Endometrium (tissue), 2 donors: Measurements from ENCODE around the gene LRMDA.
A peak's percentile ranks its signal among the peaks of the same experiment; 100 is the strongest.
"Not testable (repeated sequence)": the region's sequence is repeated elsewhere in the genome, so short reads cannot be mapped to it uniquely, and the experiment has no call there.

Source experiments
- FAIRE-seq: peaks from 2 replicates; lab custom pipeline; 2012; peaks lifted over from hg19 to GRCh38; lab: Jason Lieb, UNC
- donor health status: control.
- donor health status: control.

Gene LRMDA

DNA sequence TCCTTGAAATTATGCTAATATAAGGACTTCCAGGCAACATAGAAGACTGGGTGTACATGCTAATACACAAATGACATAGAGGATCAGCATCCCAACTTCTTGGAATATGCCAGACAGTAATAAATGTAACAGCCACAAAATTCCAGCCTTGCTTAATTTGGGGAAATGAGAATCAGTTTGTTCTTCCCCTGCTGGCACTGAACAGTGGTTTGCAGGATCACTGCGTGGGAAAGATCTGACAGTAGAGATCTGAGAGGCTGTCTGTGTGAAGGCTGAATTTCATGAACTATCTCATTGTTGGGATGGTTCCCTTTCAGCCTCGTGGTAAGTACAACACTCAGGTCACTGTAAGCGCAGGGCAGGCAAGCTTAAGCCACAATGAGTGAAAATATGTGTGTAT, 1078.0 kb downstream of the LRMDA start:
- FAIRE-seq: no peak

GRCh38 chr10:76514321-76514720, 1082.9 kb downstream of the LRMDA start:
- FAIRE-seq: no peak

DNA sequence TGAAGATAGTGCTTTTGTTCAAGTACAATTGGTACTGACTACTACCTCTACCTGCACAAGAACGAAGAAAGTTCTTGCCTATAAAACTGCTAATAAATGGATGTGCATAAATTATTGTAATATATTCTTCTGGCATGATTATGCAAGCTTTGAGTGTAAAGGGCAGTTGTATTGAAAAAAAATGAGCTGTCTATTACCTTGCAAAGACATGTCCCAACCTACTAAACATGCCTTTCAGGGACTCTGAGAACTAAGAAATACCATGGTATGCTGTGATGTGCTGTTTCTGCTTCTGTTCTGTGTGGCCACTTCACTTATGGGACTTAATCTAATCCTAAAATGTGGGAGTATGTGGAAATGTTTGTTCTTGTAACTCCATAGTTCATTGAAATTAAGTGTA, 1083.4 kb downstream of the LRMDA start:
- no peak for FAIRE-seq

DNA sequence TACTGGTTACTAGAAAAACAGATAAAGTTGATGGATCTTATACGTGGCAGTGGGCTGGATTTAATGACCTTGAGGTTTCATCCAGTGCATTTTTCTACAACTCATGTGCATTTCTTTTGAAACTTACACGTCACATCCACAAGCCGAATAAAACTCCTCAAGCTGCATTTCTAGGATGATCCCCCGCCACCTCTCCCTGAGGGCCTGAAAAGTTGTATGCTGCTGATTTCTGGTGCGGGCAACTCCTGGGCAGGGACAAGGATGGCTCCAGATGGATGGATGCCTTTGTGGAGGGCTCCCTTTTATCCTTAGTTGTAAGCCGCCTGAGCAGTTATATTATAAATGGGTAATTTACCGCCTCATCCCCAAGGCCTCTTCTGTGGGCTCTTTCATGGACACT, 1091.1 kb downstream of the LRMDA start:
- FAIRE-seq: no peak

DNA sequence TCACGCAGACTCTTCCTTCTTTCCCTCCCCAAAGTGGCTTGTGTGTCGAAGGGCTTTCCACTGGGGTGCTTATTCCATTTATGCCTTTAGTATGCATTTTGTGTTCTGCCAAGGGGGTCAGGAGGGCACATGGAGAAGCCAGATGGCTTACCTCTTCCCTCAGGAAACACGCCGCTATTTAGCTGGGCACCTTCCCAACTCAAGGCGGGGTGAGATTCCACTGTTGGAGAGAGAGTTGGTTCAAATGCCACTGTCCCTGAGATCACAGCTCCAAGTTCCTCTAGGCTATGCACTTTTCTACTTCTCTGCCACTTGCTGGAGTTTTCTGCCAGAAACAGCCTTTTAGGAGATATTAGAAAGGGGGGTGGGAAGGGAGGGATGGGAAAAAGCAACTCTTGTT, 1091.8 kb downstream of the LRMDA start:
- no peak for FAIRE-seq

- peak; percentile 98 for FAIRE-seq
Observed at GRCh38 chr10:76523791-76524351, 1092.4 kb downstream of the LRMDA start.

- not testable (repeated sequence) for FAIRE-seq
Observed at GRCh38 chr10:76526833-76527232, 1095.4 kb downstream of the LRMDA start.

GRCh38 chr10:76540331-76540730, 1108.9 kb downstream of the LRMDA start:
- FAIRE-seq: no peak

DNA sequence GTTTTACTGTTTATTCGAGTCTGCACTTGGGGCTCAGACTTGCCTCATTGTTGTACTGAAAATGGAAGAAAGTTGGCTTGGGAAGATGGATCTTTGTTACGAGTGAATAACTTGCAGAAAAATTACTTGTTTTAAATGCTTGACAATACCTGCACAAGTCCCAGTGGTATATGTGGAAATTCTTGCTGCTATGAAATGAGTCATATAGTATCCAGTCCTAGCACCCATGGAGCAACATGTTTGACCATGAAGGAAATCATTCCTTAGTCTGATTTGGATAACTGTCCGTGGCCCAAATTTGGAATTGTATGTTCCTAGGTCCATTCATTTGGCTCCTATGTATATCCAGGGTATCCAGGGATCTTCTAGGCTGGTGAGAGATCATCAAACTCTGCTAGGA, 1109.4 kb downstream of the LRMDA start:
- FAIRE-seq: no peak

DNA sequence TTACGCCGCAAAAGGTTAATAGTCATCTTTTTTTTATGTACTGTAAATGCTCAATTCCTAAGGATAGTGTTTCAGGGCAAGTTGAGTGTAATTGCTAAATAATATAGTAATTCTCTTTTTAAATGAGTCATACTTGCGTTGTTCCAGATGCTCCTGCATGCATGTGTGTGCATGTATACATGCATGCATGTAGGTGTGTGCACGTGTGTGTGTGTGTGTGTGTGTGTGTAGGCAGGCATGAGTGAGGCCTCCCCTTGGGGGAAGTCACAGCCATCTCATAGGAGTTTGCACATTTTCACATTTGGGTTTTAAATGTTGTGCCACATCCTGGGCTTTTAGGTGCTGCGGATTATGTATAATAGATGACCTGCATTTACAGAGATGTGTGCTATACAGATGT, 1110.4 kb downstream of the LRMDA start:
- FAIRE-seq: no peak

DNA sequence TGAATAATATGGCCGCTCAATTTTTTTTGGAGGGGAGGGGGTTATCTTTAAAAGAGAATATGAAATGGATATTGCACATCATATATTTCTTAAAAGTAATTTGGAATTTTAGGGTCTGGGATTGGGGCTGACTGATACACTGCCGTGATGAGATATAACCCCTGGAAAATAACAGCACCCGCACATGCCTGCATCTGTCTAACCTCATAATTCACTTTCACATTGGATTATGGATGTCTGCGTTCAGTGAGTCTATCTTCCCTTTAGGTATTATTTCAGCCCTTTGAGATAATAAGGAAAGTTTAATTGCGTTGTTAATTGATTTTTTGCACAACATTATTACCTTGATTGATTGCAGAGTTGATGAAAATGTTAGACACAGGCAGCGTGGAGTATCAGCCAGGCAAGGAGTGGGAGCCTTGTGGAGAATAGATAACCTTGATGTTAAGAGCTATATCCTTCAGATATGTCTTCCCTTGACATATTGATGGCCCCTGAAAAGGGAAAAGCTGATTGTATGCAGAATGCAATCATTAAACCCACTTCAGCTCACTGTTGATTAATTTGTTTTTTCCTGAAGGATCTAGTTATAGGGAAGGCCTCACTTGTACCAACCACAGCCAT, 1111.0 kb downstream of the LRMDA start:
- FAIRE-seq: no peak

DNA sequence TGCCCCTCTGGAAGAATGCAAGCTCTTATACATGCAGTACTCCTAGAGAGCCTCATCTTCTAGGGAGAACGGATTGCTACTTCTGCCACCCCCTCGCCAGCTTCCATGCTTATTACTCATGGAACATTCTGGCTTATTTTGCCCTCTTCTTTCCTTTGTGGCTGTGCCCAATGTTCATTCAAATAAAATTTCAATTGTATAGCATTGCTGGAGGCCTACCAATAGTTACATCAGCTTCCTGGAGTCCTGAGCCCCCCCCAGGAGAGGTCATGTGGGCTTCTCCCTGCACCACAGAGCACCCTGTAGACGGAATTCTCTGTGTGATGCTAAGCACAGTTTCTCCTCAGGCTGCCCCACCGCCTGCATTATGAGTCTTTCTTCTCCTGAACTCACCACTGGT, 1112.2 kb downstream of the LRMDA start:
- no peak for FAIRE-seq

GRCh38 chr10:76544789-76545188, 1113.4 kb downstream of the LRMDA start:
- FAIRE-seq: peak; percentile 31

DNA sequence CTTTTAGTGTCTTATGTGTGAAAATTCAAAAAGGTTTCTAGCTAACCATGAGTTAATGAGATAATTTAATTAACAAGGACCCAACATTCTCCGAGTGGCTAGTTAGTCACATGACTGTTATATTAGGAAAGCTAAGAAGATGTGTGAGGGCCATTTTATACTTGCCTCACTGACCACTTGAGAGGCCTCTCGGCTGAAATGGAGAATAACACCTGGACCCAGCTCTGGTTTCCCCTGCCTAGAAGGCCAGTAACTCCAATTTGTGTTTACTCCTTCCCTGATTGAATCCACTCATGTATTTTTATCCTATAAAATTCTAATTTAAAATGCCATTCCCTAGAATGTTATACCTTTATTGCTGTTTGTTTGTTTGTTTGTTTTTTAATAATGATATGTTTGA, 1115.0 kb downstream of the LRMDA start:
- no peak for FAIRE-seq

GRCh38 chr10:76547352-76547972, 1116.0 kb downstream of the LRMDA start:
- peak; percentile 86 for FAIRE-seq

- FAIRE-seq: no peak
Observed at GRCh38 chr10:76548716-76549115, 1117.3 kb downstream of the LRMDA start.

DNA sequence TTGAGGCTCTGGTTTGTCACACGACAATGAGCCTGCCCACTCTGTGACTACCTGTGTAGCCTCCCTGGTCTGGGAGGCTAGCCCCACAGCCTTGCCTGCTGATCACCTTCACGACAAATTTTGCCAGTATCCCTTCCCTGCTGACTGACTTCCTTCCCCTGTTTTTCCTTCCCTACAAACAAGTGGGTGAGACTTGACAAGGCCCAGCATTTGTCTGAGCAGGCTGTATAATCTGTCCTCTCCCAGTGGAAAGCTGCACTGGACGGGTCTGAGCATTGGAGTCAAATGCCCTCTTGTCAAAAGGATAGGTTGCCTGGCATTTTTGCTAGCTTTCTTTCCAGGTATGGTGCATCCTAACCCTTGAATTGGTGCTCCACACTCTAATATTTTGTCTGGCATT, 1117.7 kb downstream of the LRMDA start:
- FAIRE-seq: no peak

- FAIRE-seq: peak; percentile 98
Observed at GRCh38 chr10:76550806-76551205, 1119.4 kb downstream of the LRMDA start.

GRCh38 chr10:76552091-76552873, 1120.9 kb downstream of the LRMDA start:
- peak; percentile 86 for FAIRE-seq

GRCh38 chr10:76553263-76554032, 1122.0 kb downstream of the LRMDA start:
- FAIRE-seq: no peak

GRCh38 chr10:76554033-76554408, 1122.6 kb downstream of the LRMDA start:
- FAIRE-seq: no peak

- no peak for FAIRE-seq
Observed at GRCh38 chr10:76554478-76554877, 1123.1 kb downstream of the LRMDA start.
